Endothelial cell of umbilical vein (primary cell): ENCODE measurements around the gene SVIL. TPM values are rescaled to one million over a fixed set of nuclear protein-coding genes. Genes with fewer than 3 reads are reported as not detected.

ENCODE experiments used
- BruUV-seq: library from RNA; stranded (reverse); fragments of 400-500 nt; replicated peaks from 2 replicates; lab custom pipeline; 2021; lab: Mats Ljungman, UMichigan
- CTCF ChIA-PET: fragments of 300-600, 350-600 bp; sonication (Branson Sonifier 250); formaldehyde crosslinking; loops from one replicate; lab custom pipeline; 2021; ENCODE audit warnings: antibody characterized with exemption, inconsistent platforms; lab: Charles Lee
- POLR2A ChIA-PET: fragments of 300-600, 350-600 bp; sonication (Branson Sonifier 250); formaldehyde crosslinking; loops from one replicate; lab custom pipeline; 2021; ENCODE audit warnings: antibody characterized with exemption, inconsistent platforms; lab: Charles Lee
- DNase-seq: peaks from one replicate; pipeline ENCODE4 v3.0.0-alpha.2; 2011; ENCODE audit warnings: low read depth, low spot score
- FAIRE-seq: peaks from 2 replicates; lab custom pipeline; 2011; peaks lifted over from hg19 to GRCh38; lab: Jason Lieb, UNC
- H2AFZ ChIP-seq: 2 replicates; pipeline ENCODE4 v1.6.0; 2012; ENCODE audit warnings: low read depth, low read length, control low read depth, inconsistent platforms
- H3K27ac ChIP-seq: 2 replicates; pipeline ENCODE4 v1.5.1; 2011; ENCODE audit warnings: low read depth, mild to moderate bottlenecking, control low read depth, low read length, moderate library complexity; ENCODE audit not compliant: insufficient read depth
- H3K27me3 ChIP-seq, 2 experiments: 2 replicates each; pipeline versions ENCODE4 v1.6.0 to v1.6.1; 2011; ENCODE audit warnings: low read length in 2 of 2, mixed read lengths in 1 of 2; ENCODE audit not compliant: control insufficient read depth in 2 of 2, insufficient read depth in 2 of 2
- H3K36me3 ChIP-seq, 2 experiments: 2 replicates in 1 of 2; 3 replicates in 1 of 2; pipeline ENCODE4 v1.5.1; 2011; ENCODE audit warnings: low read length in 2 of 2, mild to moderate bottlenecking in 1 of 2, moderate library complexity in 1 of 2; ENCODE audit not compliant: control insufficient read depth in 2 of 2, insufficient read depth in 2 of 2; ENCODE audit errors: extremely low read depth in 1 of 2
- H3K4me1 ChIP-seq: 3 replicates; pipeline ENCODE4 v1.5.1; 2011; ENCODE audit warnings: mild to moderate bottlenecking, low read length; ENCODE audit not compliant: control insufficient read depth, insufficient read depth; ENCODE audit errors: extremely low read depth
- H3K4me2 ChIP-seq: 2 replicates; pipeline ENCODE4 v1.6.1; 2011; ENCODE audit warnings: low read length, control low read depth, mixed read lengths; ENCODE audit not compliant: insufficient read depth
- H3K4me3 ChIP-seq, 3 experiments: fragments of 200-600 bp in 1 of 3; sonication (generic), shearing (Covaris generic) in 1 of 3; replicated peaks in 1 of 3; 2 replicates each; pipeline ENCODE4 v1.5.1; 2011 to 2016; ENCODE audit warnings: control low read depth in 3 of 3, low read length in 3 of 3, mild to moderate bottlenecking in 2 of 3, inconsistent platforms in 1 of 3, low read depth in 1 of 3, moderate library complexity in 1 of 3; ENCODE audit not compliant: insufficient read depth in 1 of 3
- H3K79me2 ChIP-seq: 2 replicates; pipeline ENCODE4 v1.6.0; 2012; ENCODE audit warnings: low read length, inconsistent platforms; ENCODE audit not compliant: control insufficient read depth, insufficient read depth
- H3K9ac ChIP-seq: replicated peaks from 2 replicates; pipeline ENCODE3; 2011; ENCODE audit warnings: low read length, control low read depth; ENCODE audit not compliant: insufficient read depth; ENCODE audit errors: extremely low read depth
- H3K9me1 ChIP-seq: replicated peaks from 3 replicates; pipeline ENCODE4 v1.6.0; 2011; ENCODE audit warnings: mild to moderate bottlenecking, low read length; ENCODE audit not compliant: control insufficient read depth, insufficient read depth; ENCODE audit errors: extremely low read depth
- H3K9me3 ChIP-seq: replicated peaks from 2 replicates; pipeline ENCODE4 v1.5.1; 2012; ENCODE audit warnings: low read length, inconsistent platforms; ENCODE audit not compliant: control insufficient read depth, insufficient read depth
- H4K20me1 ChIP-seq: replicated peaks from 2 replicates; pipeline ENCODE3; 2011; ENCODE audit warnings: mild to moderate bottlenecking, low read length; ENCODE audit not compliant: control insufficient read depth, insufficient read depth; ENCODE audit errors: extremely low read depth
- CTCF ChIP-seq, 2 donors: IDR thresholded peaks; 1 replicate in 1 of 2; 2 replicates in 1 of 2; pipeline ENCODE4 v1.5.1; 2011; ENCODE audit warnings: low read length in 2 of 2, mild to moderate bottlenecking in 2 of 2, moderate library complexity in 2 of 2, control low read depth in 1 of 2, inconsistent platforms in 1 of 2, low read depth in 1 of 2; ENCODE audit not compliant: insufficient read depth in 1 of 2; ENCODE audit errors: extremely low read depth in 1 of 2
- EZH2 ChIP-seq: IDR thresholded peaks from 2 replicates; pipeline ENCODE4 v1.6.1; 2012; ENCODE audit warnings: borderline replicate concordance, low read depth, mild to moderate bottlenecking, moderate library complexity, low read length, inconsistent platforms; ENCODE audit not compliant: severe bottlenecking
- FOS ChIP-seq: IDR thresholded peaks from 2 replicates; pipeline ENCODE4 v1.6.1; 2011; ENCODE audit warnings: mild to moderate bottlenecking, low read length, moderate library complexity, borderline replicate concordance; ENCODE audit not compliant: insufficient read depth
- JUN ChIP-seq: IDR thresholded peaks from 2 replicates; pipeline ENCODE4 v1.6.1; 2011; ENCODE audit warnings: borderline replicate concordance, low read depth; ENCODE audit not compliant: insufficient read length, insufficient read depth
- MAX ChIP-seq: IDR thresholded peaks from 2 replicates; pipeline ENCODE4 v1.6.1; 2011; ENCODE audit not compliant: insufficient read depth, insufficient read length
- MYC ChIP-seq: IDR thresholded peaks from one replicate; pipeline ENCODE4 v1.6.1; 2011; ENCODE audit warnings: mild to moderate bottlenecking, low read depth, low read length
- POLR2A ChIP-seq: IDR thresholded peaks from 2 replicates; pipeline ENCODE4 v1.6.1; 2012; ENCODE audit warnings: low read depth, mild to moderate bottlenecking, control low read depth, low read length
- POLR2AphosphoS5 ChIP-seq: IDR thresholded peaks from 2 replicates; pipeline ENCODE4 v1.6.1; 2012; ENCODE audit warnings: low read depth, mild to moderate bottlenecking, control low read depth, low read length, moderate library complexity; ENCODE audit not compliant: insufficient read depth
- dilution Hi-C: fragments of 300-500 bp; cut with MboI; formaldehyde crosslinking; loops from one replicate; pipeline ENCODE4 v1.15.0; 2019; ENCODE audit warnings: low sequenced_read_pairs; ENCODE audit not compliant: extremely low pct_ligation_motif_present
- intact Hi-C: fragments of 100-400 bp; cut with micrococcal nuclease; formaldehyde crosslinking; loops from one replicate; pipeline ENCODE4 v1.10.0; 2022
- polyA plus RNA-seq, 4 experiments: library from polyadenylated mRNA; depleted of rRNA in 3 of 4; stranded (reverse) in 3 of 4; unstranded in 1 of 4; fragments of >200 nt; gene quantifications; 2 replicates each; pipeline versions ENCODE4 v1.2.1 to v1.2.3, GENCODE V29; 2011 to 2012; ENCODE audit warnings: missing spikeins in 1 of 4
- total RNA-seq: library from RNA; stranded (reverse); gene quantifications from 2 replicates; pipeline ENCODE4 v1.2.3, GENCODE V29; 2021

Gene SVIL
- total and polyA plus RNA-seq, 2 donors (not counting 3 experiments of a cell fraction or from before 2014, with no cell fraction given), result 22.6 to 70.7 TPM

GRCh38 chr10:29534590-29534989 is 100.2 kb downstream of the SVIL start:
- Histone ChIP-seq H3K9me1 (no peaks in the 10 kb centered on the region), H3K79me2 (peaks cover 2% of the 10 kb centered on the region), H4K20me1 (no peaks in the 10 kb centered on the region), H3K27me3 (no peaks in the 10 kb centered on the region), H3K4me1 (peaks cover 9% of the 10 kb centered on the region), H3K9me3 (no peaks in the 10 kb centered on the region), H3K4me2 (no peak overlapping the region), H2AFZ (no peak overlapping the region), H3K4me3 (no peak overlapping the region), H3K27ac (no peak overlapping the region), H3K9ac (no peak overlapping the region), H3K36me3 (peaks cover 0 to 14% of the 10 kb centered on the region in 2 experiments)
- ChIA-PET CTCF (interaction anchor here (0.7 to 3.9 kb wide), 17 partner anchors 7 to 464 kb away, joined by 3 to 18 read pairs (median 5); no protein-coding TSS in a partner anchor), POLR2A (no interaction called here)
- no peak for FAIRE-seq
- dilution Hi-C loops (no loop called here), intact Hi-C loops (loop anchor here (5.0 kb wide), 1 partner anchor 707 kb away; no protein-coding TSS in a partner anchor)
- TF ChIP-seq EZH2, result no peak
- no peak for TF ChIP-seq FOS
- TF ChIP-seq MAX, result no peak
- no peak for TF ChIP-seq JUN
- TF ChIP-seq POLR2AphosphoS5, result no peak
- TF ChIP-seq CTCF (IDR thresholded peaks at IDR 0.05; ENCODE audit: extremely low read depth in 1 of 2, insufficient read depth in 1 of 2, low read depth in 1 of 2, low read length in 2 of 2), result no peak
- TF ChIP-seq POLR2A, result no peak
- TF ChIP-seq MYC, result no peak
- BruUV-seq, result no TSS peak
- no peak for DNase-seq
